GM10248 (cell line): ENCODE results near the gene PITPNC1.

ENCODE experiments used
- CTCF ChIA-PET: fragments of 300-600 bp; sonication (Branson Sonifier 250); formaldehyde crosslinking; extraction: SDS; loops from one replicate; lab custom pipeline; 2021; ENCODE audit warnings: antibody characterized with exemption; lab: Yijun Ruan, JAX
- POLR2A ChIA-PET: fragments of 350-650 bp; sonication (Branson Sonifier 250); formaldehyde crosslinking; extraction: SDS; loops from one replicate; lab custom pipeline; 2020; ENCODE audit warnings: antibody characterized with exemption; lab: Yijun Ruan, JAX
- DNase-seq: peaks from one replicate; pipeline ENCODE4 v3.0.0; 2012; ENCODE audit errors: extremely low spot score
- CTCF ChIP-seq: IDR thresholded peaks from 2 replicates; pipeline ENCODE4 v1.5.1; 2012; ENCODE audit warnings: mild to moderate bottlenecking, low read depth; ENCODE audit errors: extremely low read depth, missing control alignments, control extremely low read depth

The PITPNC1 gene

GRCh38 chr17:67711916-67712315 is 334.8 kb downstream of the PITPNC1 start:
- ChIA-PET POLR2A (interaction anchor here (0.6 to 0.7 kb wide), 2 partner anchors 27 to 348 kb away, joined by 3 to 10 read pairs; no protein-coding TSS in a partner anchor), CTCF (interaction anchor here (1.4 to 1.8 kb wide), 2 partner anchors 18 to 22 kb away, joined by 3 to 4 read pairs; no protein-coding TSS in a partner anchor)
- TF ChIP-seq CTCF = no peak
- no peak for DNase-seq

- ChIA-PET POLR2A (interaction anchor here (0.6 to 0.7 kb wide), 2 partner anchors 27 to 348 kb away, joined by 3 to 10 read pairs; no protein-coding TSS in a partner anchor), CTCF (interaction anchor here (1.4 kb wide), 1 partner anchor 22 kb away, joined by 3 read pairs; no protein-coding TSS in a partner anchor)
- DNase-seq = no peak
- no peak for TF ChIP-seq CTCF
Measured at GRCh38 chr17:67712375-67712774, 335.3 kb downstream of the PITPNC1 start.

- TF ChIP-seq CTCF = no peak
Measured at GRCh38 chr17:67713169-67713568, 336.1 kb downstream of the PITPNC1 start.

GRCh38 chr17:67716405-67716798 is 339.3 kb downstream of the PITPNC1 start:
- no peak for TF ChIP-seq CTCF
- CTCF ChIA-PET = interaction anchor here (0.9 to 3.1 kb wide), 6 partner anchors 9 to 337 kb away, joined by 3 to 10 read pairs (median 4); no protein-coding TSS in a partner anchor
- POLR2A ChIA-PET = interaction anchor here (0.6 kb wide), 1 partner anchor 358 kb away, joined by 6 read pairs; no protein-coding TSS in a partner anchor
- no peak for DNase-seq

More at GRCh38 chr17:67713169-67713568, 336.1 kb downstream of the PITPNC1 start:
- ChIA-PET CTCF (interaction anchor here (1.4 to 1.5 kb wide), 2 partner anchors 23 to 334 kb away, joined by 3 to 4 read pairs; no protein-coding TSS in a partner anchor), POLR2A (interaction anchor here (0.7 kb wide), 1 partner anchor 727 kb away, joined by 3 read pairs; no protein-coding TSS in a partner anchor)
- DNase-seq = no peak

- TF ChIP-seq CTCF = no peak
- DNase-seq = peak; percentile 18
- CTCF ChIA-PET = interaction anchor here (0.5 to 3.1 kb wide), 14 partner anchors 8 to 338 kb away, joined by 3 to 13 read pairs (median 4); no protein-coding TSS in a partner anchor
- POLR2A ChIA-PET = no interaction called here
Measured at GRCh38 chr17:67717192-67717623, 340.1 kb downstream of the PITPNC1 start.

- CTCF ChIA-PET = interaction anchor here (0.7 to 3.1 kb wide), 19 partner anchors 8 to 339 kb away, joined by 3 to 13 read pairs (median 4); no protein-coding TSS in a partner anchor
- POLR2A ChIA-PET = interaction anchor here (0.9 kb wide), 1 partner anchor 61 kb away, joined by 10 read pairs; no protein-coding TSS in a partner anchor
- DNase-seq = peak; percentile 98
- TF ChIP-seq CTCF = peak; percentile 95
Measured at GRCh38 chr17:67717624-67718324, 340.7 kb downstream of the PITPNC1 start, which contains the start of gene NOL11. NOL11 (plus strand) TSS chr17:67717936; CDS start chr17:67717948, 12 bp downstream.
